ENCODE data around the gene ERCC8. TPM values are rescaled to one million over a fixed set of nuclear protein-coding genes. Genes with fewer than 3 reads are reported as not detected.

ERCC8 gene
- total and polyA plus RNA-seq, 9 of the 15 experiments (the other 6 are each of a cell fraction or from before 2014, with no cell fraction given), result 10.1 to 41.8 (median 24.4) TPM

DNA sequence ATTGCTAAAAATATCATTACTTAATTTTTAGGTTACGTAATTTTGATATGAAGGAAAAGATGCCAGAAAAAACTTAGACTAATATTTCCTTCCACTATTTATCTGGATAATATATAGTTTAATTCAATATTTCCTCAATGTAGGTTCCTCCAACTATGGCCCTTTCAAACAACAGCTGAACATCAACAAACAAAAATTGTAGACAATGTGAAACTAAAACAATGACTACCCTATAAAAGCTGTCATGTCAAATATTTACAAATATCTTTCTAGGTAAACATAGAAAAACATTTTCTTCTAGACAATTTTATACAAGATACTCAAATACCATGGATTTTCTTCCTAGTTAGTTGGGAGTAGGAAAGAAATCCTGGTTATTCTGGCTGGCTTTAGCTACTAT lies 117.7 kb downstream of the ERCC8 start:
- Histone ChIP-seq H3K36me3 (ENCODE audit: control insufficient read depth, insufficient read depth, low read length) (no peaks in the 10 kb centered on the region; the same call in 2 of the 3 replicates), H3K79me2 (ENCODE audit: control insufficient read depth, insufficient read depth, low read length) (no peaks in the 10 kb centered on the region; the same call in 2 of the 3 replicates), H3K9ac (ENCODE audit: insufficient read depth in 1 of 2, low read depth in 2 of 2, low read length in 2 of 2) (no peak overlapping the region), H3K9me1 (ENCODE audit: control insufficient read depth, insufficient read depth, low read length) (no peaks in the 10 kb centered on the region), H3K27me3 (ENCODE audit: control insufficient read depth in 2 of 2, insufficient read depth in 2 of 2, low read length in 2 of 2) (no peaks in the 10 kb centered on the region), H3K9me3 (replicated peaks; ENCODE audit: control insufficient read depth, insufficient read depth, low read depth, low read length) (no peaks in the 10 kb centered on the region), H3K4me2 (ENCODE audit: insufficient read depth, low read length) (no peak overlapping the region), H4K20me1 (replicated peaks; ENCODE audit: control insufficient read depth, insufficient read depth, low read length) (no peaks in the 10 kb centered on the region), H3K4me1 (replicated peaks in 1 of 2; ENCODE audit: control insufficient read depth in 2 of 2, insufficient read depth in 2 of 2, low read length in 2 of 2) (peaks cover 0 to 14% of the 10 kb centered on the region in 2 experiments; a peak in 3 of 5 replicates), H2AFZ (ENCODE audit: low read depth, low read length) (no peak overlapping the region), H3K4me3 (no peak overlapping the region), H3K27ac (ENCODE audit: extremely low read depth, low read depth, low read length) (no peak overlapping the region)
- in situ Hi-C loops (cut with MboI), result no loop called here
- POLR2A ChIA-PET, result no interaction called here
- no TSS peak for BruUV-seq (replicated peaks)
- FAIRE-seq (no peak), ATAC-seq (no peak), DNase-seq (ENCODE audit: extremely low read depth in 1 of 4, low spot score in 3 of 4) (no peak)
- intact Hi-C loops (cut with micrococcal nuclease), result no loop called here
- WGBS (ENCODE audit: insufficient coverage, low coverage, missing lambda C conversion rate), result 86% methylated on average over 1 of the region's 1 CpG
- CTCF ChIA-PET (ENCODE audit: low intra/inter-chr PET ratio), result no interaction called here
- no peak for TF ChIP-seq CREBBP (IDR thresholded peaks at IDR 0.05; ENCODE audit: low read depth, low read length)
- 0 out of 2 replicates have a peak, but pooled peaks have one; percentile 28 for TF ChIP-seq CEBPB (tag; IDR thresholded peaks at IDR 0.05)

DNA sequence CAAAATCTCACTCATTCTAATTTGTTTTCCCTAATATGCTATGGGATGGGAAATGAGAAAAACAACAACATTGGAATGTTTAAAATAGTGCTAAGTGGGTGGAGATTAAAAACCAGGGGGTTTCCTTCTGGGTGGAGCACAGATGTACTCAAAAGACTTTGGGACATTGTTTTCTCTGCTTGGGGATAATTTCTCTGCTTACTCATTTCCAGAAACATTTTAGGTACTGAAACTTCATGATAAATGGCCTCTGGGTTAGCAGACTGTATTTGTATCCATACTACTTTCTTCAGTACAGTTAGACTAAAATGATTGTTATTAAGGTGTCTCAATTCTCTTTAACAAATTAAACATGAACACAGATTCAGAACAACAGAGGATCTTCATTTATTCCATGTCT lies 118.2 kb downstream of the ERCC8 start:
- ChIA-PET CTCF (ENCODE audit: low intra/inter-chr PET ratio) (no interaction called here), POLR2A (no interaction called here)
- Histone ChIP-seq H3K79me2 (ENCODE audit: control insufficient read depth, insufficient read depth, low read length) (no peaks in the 10 kb centered on the region; the same call in 2 of the 3 replicates), H4K20me1 (replicated peaks; ENCODE audit: control insufficient read depth, insufficient read depth, low read length) (no peaks in the 10 kb centered on the region), H3K27ac (ENCODE audit: extremely low read depth, low read depth, low read length) (no peak overlapping the region), H3K4me1 (replicated peaks in 1 of 2; ENCODE audit: control insufficient read depth in 2 of 2, insufficient read depth in 2 of 2, low read length in 2 of 2) (peaks cover 0 to 20% of the 10 kb centered on the region in 2 experiments; a peak in 3 of 5 replicates), H3K27me3 (ENCODE audit: control insufficient read depth in 2 of 2, insufficient read depth in 2 of 2, low read length in 2 of 2) (no peaks in the 10 kb centered on the region), H3K4me3 (no peak overlapping the region), H2AFZ (ENCODE audit: low read depth, low read length) (no peak overlapping the region), H3K36me3 (ENCODE audit: control insufficient read depth, insufficient read depth, low read length) (no peaks in the 10 kb centered on the region; the same call in 2 of the 3 replicates), H3K9me1 (ENCODE audit: control insufficient read depth, insufficient read depth, low read length) (no peaks in the 10 kb centered on the region), H3K9me3 (replicated peaks; ENCODE audit: control insufficient read depth, insufficient read depth, low read depth, low read length) (no peaks in the 10 kb centered on the region), H3K4me2 (ENCODE audit: insufficient read depth, low read length) (no peak overlapping the region), H3K9ac (ENCODE audit: insufficient read depth in 1 of 2, low read depth in 2 of 2, low read length in 2 of 2) (no peak overlapping the region)
- DNase-seq (ENCODE audit: extremely low read depth in 1 of 4, low spot score in 3 of 4), result no peak
- BruUV-seq (replicated peaks), result no TSS peak
- in situ Hi-C loops (cut with MboI), result no loop called here
- ATAC-seq, result no peak
- no peak for FAIRE-seq
- intact Hi-C loops (cut with micrococcal nuclease), result no loop called here
- TF ChIP-seq, protein P1, sequence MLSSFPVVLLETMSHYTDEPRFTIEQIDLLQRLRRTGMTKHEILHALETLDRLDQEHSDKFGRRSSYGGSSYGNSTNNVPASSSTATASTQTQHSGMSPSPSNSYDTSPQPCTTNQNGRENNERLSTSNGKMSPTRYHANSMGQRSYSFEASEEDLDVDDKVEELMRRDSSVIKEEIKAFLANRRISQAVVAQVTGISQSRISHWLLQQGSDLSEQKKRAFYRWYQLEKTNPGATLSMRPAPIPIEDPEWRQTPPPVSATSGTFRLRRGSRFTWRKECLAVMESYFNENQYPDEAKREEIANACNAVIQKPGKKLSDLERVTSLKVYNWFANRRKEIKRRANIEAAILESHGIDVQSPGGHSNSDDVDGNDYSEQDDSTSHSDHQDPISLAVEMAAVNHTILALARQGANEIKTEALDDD (IDR thresholded peaks at IDR 0.05), result no peak
- no peak for TF ChIP-seq CXXC5 (CRISPR knock-in tag; IDR thresholded peaks at IDR 0.05)
- TF ChIP-seq, protein P2, sequence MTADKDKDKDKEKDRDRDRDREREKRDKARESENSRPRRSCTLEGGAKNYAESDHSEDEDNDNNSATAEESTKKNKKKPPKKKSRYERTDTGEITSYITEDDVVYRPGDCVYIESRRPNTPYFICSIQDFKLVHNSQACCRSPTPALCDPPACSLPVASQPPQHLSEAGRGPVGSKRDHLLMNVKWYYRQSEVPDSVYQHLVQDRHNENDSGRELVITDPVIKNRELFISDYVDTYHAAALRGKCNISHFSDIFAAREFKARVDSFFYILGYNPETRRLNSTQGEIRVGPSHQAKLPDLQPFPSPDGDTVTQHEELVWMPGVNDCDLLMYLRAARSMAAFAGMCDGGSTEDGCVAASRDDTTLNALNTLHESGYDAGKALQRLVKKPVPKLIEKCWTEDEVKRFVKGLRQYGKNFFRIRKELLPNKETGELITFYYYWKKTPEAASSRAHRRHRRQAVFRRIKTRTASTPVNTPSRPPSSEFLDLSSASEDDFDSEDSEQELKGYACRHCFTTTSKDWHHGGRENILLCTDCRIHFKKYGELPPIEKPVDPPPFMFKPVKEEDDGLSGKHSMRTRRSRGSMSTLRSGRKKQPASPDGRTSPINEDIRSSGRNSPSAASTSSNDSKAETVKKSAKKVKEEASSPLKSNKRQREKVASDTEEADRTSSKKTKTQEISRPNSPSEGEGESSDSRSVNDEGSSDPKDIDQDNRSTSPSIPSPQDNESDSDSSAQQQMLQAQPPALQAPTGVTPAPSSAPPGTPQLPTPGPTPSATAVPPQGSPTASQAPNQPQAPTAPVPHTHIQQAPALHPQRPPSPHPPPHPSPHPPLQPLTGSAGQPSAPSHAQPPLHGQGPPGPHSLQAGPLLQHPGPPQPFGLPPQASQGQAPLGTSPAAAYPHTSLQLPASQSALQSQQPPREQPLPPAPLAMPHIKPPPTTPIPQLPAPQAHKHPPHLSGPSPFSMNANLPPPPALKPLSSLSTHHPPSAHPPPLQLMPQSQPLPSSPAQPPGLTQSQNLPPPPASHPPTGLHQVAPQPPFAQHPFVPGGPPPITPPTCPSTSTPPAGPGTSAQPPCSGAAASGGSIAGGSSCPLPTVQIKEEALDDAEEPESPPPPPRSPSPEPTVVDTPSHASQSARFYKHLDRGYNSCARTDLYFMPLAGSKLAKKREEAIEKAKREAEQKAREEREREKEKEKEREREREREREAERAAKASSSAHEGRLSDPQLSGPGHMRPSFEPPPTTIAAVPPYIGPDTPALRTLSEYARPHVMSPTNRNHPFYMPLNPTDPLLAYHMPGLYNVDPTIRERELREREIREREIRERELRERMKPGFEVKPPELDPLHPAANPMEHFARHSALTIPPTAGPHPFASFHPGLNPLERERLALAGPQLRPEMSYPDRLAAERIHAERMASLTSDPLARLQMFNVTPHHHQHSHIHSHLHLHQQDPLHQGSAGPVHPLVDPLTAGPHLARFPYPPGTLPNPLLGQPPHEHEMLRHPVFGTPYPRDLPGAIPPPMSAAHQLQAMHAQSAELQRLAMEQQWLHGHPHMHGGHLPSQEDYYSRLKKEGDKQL (CRISPR knock-in tag; IDR thresholded peaks at IDR 0.05; ENCODE audit: borderline replicate concordance), result no peak
- no peak for TF ChIP-seq HNRNPL (IDR thresholded peaks at IDR 0.05; ENCODE audit: low read depth, low read length)
- TF ChIP-seq, protein P3, sequence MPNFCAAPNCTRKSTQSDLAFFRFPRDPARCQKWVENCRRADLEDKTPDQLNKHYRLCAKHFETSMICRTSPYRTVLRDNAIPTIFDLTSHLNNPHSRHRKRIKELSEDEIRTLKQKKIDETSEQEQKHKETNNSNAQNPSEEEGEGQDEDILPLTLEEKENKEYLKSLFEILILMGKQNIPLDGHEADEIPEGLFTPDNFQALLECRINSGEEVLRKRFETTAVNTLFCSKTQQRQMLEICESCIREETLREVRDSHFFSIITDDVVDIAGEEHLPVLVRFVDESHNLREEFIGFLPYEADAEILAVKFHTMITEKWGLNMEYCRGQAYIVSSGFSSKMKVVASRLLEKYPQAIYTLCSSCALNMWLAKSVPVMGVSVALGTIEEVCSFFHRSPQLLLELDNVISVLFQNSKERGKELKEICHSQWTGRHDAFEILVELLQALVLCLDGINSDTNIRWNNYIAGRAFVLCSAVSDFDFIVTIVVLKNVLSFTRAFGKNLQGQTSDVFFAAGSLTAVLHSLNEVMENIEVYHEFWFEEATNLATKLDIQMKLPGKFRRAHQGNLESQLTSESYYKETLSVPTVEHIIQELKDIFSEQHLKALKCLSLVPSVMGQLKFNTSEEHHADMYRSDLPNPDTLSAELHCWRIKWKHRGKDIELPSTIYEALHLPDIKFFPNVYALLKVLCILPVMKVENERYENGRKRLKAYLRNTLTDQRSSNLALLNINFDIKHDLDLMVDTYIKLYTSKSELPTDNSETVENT (CRISPR knock-in tag; IDR thresholded peaks at IDR 0.05), result no peak

All from K562 (cell line).